Limb (tissue), 2 donors: ENCODE data around the gene CELF1.
A peak's percentile ranks its signal among the peaks of the same experiment; 100 is the strongest.

Experiments
- DNase-seq, 2 donors: peaks; one replicate each; pipeline ENCODE4 v3.0.0-alpha.2; 2016; ENCODE audit errors: extremely low spot score in 2 of 2

The CELF1 gene

GRCh38 chr11:47552566-47553405 is at the start of gene CELF1:
TSS of gene CELF1 (minus strand) at chr11:47553132. CDS start at chr11:47499523, 53,609 bp downstream.
- DNase-seq, result peak; percentile 93 to 96

GRCh38 chr11:47599902-47600301 is 47.0 kb upstream of the CELF1 start:
- no peak for DNase-seq

- no peak for DNase-seq
Measured at GRCh38 chr11:47595967-47596366, 43.0 kb upstream of the CELF1 start.

GRCh38 chr11:47595029-47595428 is 42.1 kb upstream of the CELF1 start:
- DNase-seq, result no peak

- peak in 1 of 2 donors; percentile 64 for DNase-seq
Measured at GRCh38 chr11:47593934-47594855, 41.3 kb upstream of the CELF1 start, which contains the start of gene C1QTNF4. TSS of gene C1QTNF4 (minus strand) at chr11:47594411. CDS start at chr11:47590810, 3,601 bp downstream.

- DNase-seq, result no peak
Measured at GRCh38 chr11:47593492-47593933, 40.6 kb upstream of the CELF1 start.

GRCh38 chr11:47592970-47593369 is 40.0 kb upstream of the CELF1 start:
- no peak for DNase-seq

GRCh38 chr11:47592251-47592650 is 39.3 kb upstream of the CELF1 start:
- no peak for DNase-seq

- no peak for DNase-seq
Measured at GRCh38 chr11:47591764-47592163, 38.8 kb upstream of the CELF1 start.

GRCh38 chr11:47589977-47590861 is 37.3 kb upstream of the CELF1 start:
- DNase-seq, result peak; percentile 69 to 84

- no peak for DNase-seq
Measured at GRCh38 chr11:47589584-47589976, 36.6 kb upstream of the CELF1 start.

- DNase-seq, result no peak
Measured at GRCh38 chr11:47589118-47589517, 36.2 kb upstream of the CELF1 start.

- DNase-seq, result no peak
Measured at GRCh38 chr11:47587723-47588326, 34.9 kb upstream of the CELF1 start.

GRCh38 chr11:47587039-47587716 is 34.2 kb upstream of the CELF1 start:
- DNase-seq, result no peak

- DNase-seq, result peak in 1 of 2 donors; percentile 38
Measured at GRCh38 chr11:47586098-47586855, 33.3 kb upstream of the CELF1 start, which contains the start of gene FAM180B. TSS of gene FAM180B (plus strand) at chr11:47586678. CDS start at chr11:47586769, 91 bp downstream.

- no peak for DNase-seq
Measured at GRCh38 chr11:47583844-47584243, 30.9 kb upstream of the CELF1 start.

- DNase-seq, result peak; percentile 89 to 94
Measured at GRCh38 chr11:47578524-47579494, 25.9 kb upstream of the CELF1 start, which contains the start of the genes KBTBD4 and NDUFS3. TSS of gene KBTBD4 (minus strand) at chr11:47578970. CDS start at chr11:47578951, 19 bp downstream. TSS of gene NDUFS3 (plus strand) at chr11:47579074. CDS start at chr11:47579092, 18 bp downstream.
